ENCODE results near the gene WIPF3. TPM values are rescaled to one million over a fixed set of nuclear protein-coding genes. Genes with fewer than 3 reads are reported as not detected.
A peak's percentile ranks its signal among the peaks of the same experiment; 100 is the strongest.

WIPF3 gene
- total RNA-seq, 1 donor from 2014 or later, result not detected

- DNase-seq (ENCODE audit: low read depth in 2 of 2), result no peak
These were observed 100.1 kb downstream of the WIPF3 start for GRCh38 chr7:29906200-29907022.

GRCh38 chr7:29914180-29914579, 107.9 kb downstream of the WIPF3 start:
- DNase-seq (ENCODE audit: low read depth in 2 of 2), result no peak

GRCh38 chr7:29915481-29916215, 109.3 kb downstream of the WIPF3 start:
- peak in 1 of 2 donors; percentile 5 for DNase-seq (ENCODE audit: low read depth in 2 of 2)

GRCh38 chr7:29917641-29918040, 111.3 kb downstream of the WIPF3 start:
- DNase-seq (ENCODE audit: low read depth in 2 of 2), result no peak

- DNase-seq (ENCODE audit: low read depth in 2 of 2), result no peak
These were observed 112.5 kb downstream of the WIPF3 start for GRCh38 chr7:29918850-29919249.

- no peak for DNase-seq (ENCODE audit: low read depth in 2 of 2)
These were observed 113.5 kb downstream of the WIPF3 start for GRCh38 chr7:29919790-29920189.

- no peak for DNase-seq (ENCODE audit: low read depth in 2 of 2)
These were observed 114.2 kb downstream of the WIPF3 start for GRCh38 chr7:29920491-29920890.

- DNase-seq (ENCODE audit: low read depth in 2 of 2), result peak; percentile 30 to 71
These were observed 115.2 kb downstream of the WIPF3 start for GRCh38 chr7:29921404-29922010.

- no peak for DNase-seq (ENCODE audit: low read depth in 2 of 2)
These were observed 116.8 kb downstream of the WIPF3 start for GRCh38 chr7:29922921-29923700.

GRCh38 chr7:29924006-29924405, 117.7 kb downstream of the WIPF3 start:
- DNase-seq (ENCODE audit: low read depth in 2 of 2), result no peak

GRCh38 chr7:29924684-29925083, 118.4 kb downstream of the WIPF3 start:
- DNase-seq (ENCODE audit: low read depth in 2 of 2), result no peak

GRCh38 chr7:29926216-29926615, 119.9 kb downstream of the WIPF3 start:
- no peak for DNase-seq (ENCODE audit: low read depth in 2 of 2)

- DNase-seq (ENCODE audit: low read depth in 2 of 2), result no peak
These were observed 120.4 kb downstream of the WIPF3 start for GRCh38 chr7:29926741-29927140.

- DNase-seq (ENCODE audit: low read depth in 2 of 2), result no peak
These were observed 122.9 kb downstream of the WIPF3 start for GRCh38 chr7:29929018-29929807.

- no peak for DNase-seq (ENCODE audit: low read depth in 2 of 2)
These were observed 128.8 kb downstream of the WIPF3 start for GRCh38 chr7:29935111-29935510.

- no peak for DNase-seq (ENCODE audit: low read depth in 2 of 2)
These were observed 130.8 kb downstream of the WIPF3 start for GRCh38 chr7:29937132-29937531.

GRCh38 chr7:29940199-29940598, 133.9 kb downstream of the WIPF3 start:
- DNase-seq (ENCODE audit: low read depth in 2 of 2), result no peak

GRCh38 chr7:29945259-29945809, 139.0 kb downstream of the WIPF3 start:
- DNase-seq (ENCODE audit: low read depth in 2 of 2), result no peak

GRCh38 chr7:29946428-29947186, 140.3 kb downstream of the WIPF3 start:
- DNase-seq (ENCODE audit: low read depth in 2 of 2), result peak; percentile 25 to 53

- no peak for DNase-seq (ENCODE audit: low read depth in 2 of 2)
These were observed 142.3 kb downstream of the WIPF3 start for GRCh38 chr7:29948587-29948986.
